ENCODE results near the gene FIGN. TPM values are rescaled to one million over a fixed set of nuclear protein-coding genes. Genes with fewer than 3 reads are reported as not detected.

Gene FIGN
- polyA plus RNA-seq, 1 experiment, result 2.4 TPM

- TF ChIP-seq CTCF (IDR thresholded peaks at IDR 0.05; ENCODE audit: insufficient read depth, low read depth, low read length), result no peak
- CTCF ChIA-PET, result interaction anchor here (0.7 to 1.1 kb wide), 3 partner anchors 9 to 18 kb away, joined by 3 to 6 read pairs (median 4); no protein-coding TSS in a partner anchor
- no peaks in the 10 kb centered on the region for H3K27me3 ChIP-seq (ENCODE audit: control insufficient read depth, insufficient read depth, low read length)
- H3K36me3 ChIP-seq (ENCODE audit: control insufficient read depth, insufficient read depth, low read length), result no peaks in the 10 kb centered on the region
- no peak overlapping the region for H3K4me3 ChIP-seq (ENCODE audit: low read depth, low read length)
- DNase-seq (ENCODE audit: low read depth), result no peak
- POLR2A ChIA-PET, result no interaction called here
Measured at GRCh38 chr2:163655667-163656066, 80.1 kb downstream of the FIGN start.

GRCh38 chr2:163652751-163653150 lies 83.1 kb downstream of the FIGN start:
- Histone ChIP-seq H3K36me3 (ENCODE audit: control insufficient read depth, insufficient read depth, low read length) (no peaks in the 10 kb centered on the region), H3K27me3 (ENCODE audit: control insufficient read depth, insufficient read depth, low read length) (no peaks in the 10 kb centered on the region), H3K4me3 (ENCODE audit: low read depth, low read length) (no peak overlapping the region)
- no peak for TF ChIP-seq CTCF (IDR thresholded peaks at IDR 0.05; ENCODE audit: insufficient read depth, low read depth, low read length)
- POLR2A ChIA-PET, result no interaction called here
- DNase-seq (ENCODE audit: low read depth), result no peak
- CTCF ChIA-PET, result no interaction called here

- ChIA-PET CTCF (interaction anchor here (1.0 kb wide), 2 partner anchors 9 to 12 kb away, joined by 3 to 4 read pairs; no protein-coding TSS in a partner anchor), POLR2A (no interaction called here)
- no peak for TF ChIP-seq CTCF (IDR thresholded peaks at IDR 0.05; ENCODE audit: insufficient read depth, low read depth, low read length)
- H3K27me3 ChIP-seq (ENCODE audit: control insufficient read depth, insufficient read depth, low read length), result no peaks in the 10 kb centered on the region
- no peak overlapping the region for H3K4me3 ChIP-seq (ENCODE audit: low read depth, low read length)
- DNase-seq (ENCODE audit: low read depth), result no peak
- no peaks in the 10 kb centered on the region for H3K36me3 ChIP-seq (ENCODE audit: control insufficient read depth, insufficient read depth, low read length)
Measured at GRCh38 chr2:163649080-163649479, 86.7 kb downstream of the FIGN start.

DNA sequence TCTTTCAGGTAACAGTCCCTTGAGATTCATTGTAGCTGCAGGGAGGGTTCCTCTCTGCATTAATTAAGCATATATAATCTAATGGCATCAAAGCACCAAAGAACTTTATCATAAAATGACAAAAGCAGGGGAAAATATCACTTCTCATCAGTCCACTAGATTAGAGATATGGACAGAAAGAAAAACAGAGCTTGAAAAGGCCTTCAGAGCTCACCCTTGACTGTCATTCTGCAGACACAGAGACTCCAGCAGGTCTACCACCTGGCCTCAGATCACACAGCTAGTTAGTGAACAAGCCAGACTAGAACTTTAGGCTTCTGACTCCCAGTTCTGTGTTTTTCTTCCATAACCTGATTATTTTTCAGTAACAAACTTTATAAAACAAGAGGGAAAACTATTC lies 88.5 kb downstream of the FIGN start:
- H3K4me3 ChIP-seq (ENCODE audit: low read depth, low read length), result no peak overlapping the region
- ChIA-PET POLR2A (no interaction called here), CTCF (interaction anchor here (0.6 kb wide), 1 partner anchor 9 kb away, joined by 3 read pairs; no protein-coding TSS in a partner anchor)
- no peaks in the 10 kb centered on the region for H3K27me3 ChIP-seq (ENCODE audit: control insufficient read depth, insufficient read depth, low read length)
- H3K36me3 ChIP-seq (ENCODE audit: control insufficient read depth, insufficient read depth, low read length), result no peaks in the 10 kb centered on the region
- DNase-seq (ENCODE audit: low read depth), result no peak
- no peak for TF ChIP-seq CTCF (IDR thresholded peaks at IDR 0.05; ENCODE audit: insufficient read depth, low read depth, low read length)

GRCh38 chr2:163646687-163647086 lies 89.1 kb downstream of the FIGN start:
- H3K27me3 ChIP-seq (ENCODE audit: control insufficient read depth, insufficient read depth, low read length), result no peaks in the 10 kb centered on the region
- no peak for TF ChIP-seq CTCF (IDR thresholded peaks at IDR 0.05; ENCODE audit: insufficient read depth, low read depth, low read length)
- H3K4me3 ChIP-seq (ENCODE audit: low read depth, low read length), result no peak overlapping the region
- ChIA-PET CTCF (interaction anchor here (0.6 to 0.7 kb wide), 2 partner anchors 9 to 21 kb away, joined by 3 read pairs; no protein-coding TSS in a partner anchor), POLR2A (no interaction called here)
- no peaks in the 10 kb centered on the region for H3K36me3 ChIP-seq (ENCODE audit: control insufficient read depth, insufficient read depth, low read length)
- DNase-seq (ENCODE audit: low read depth), result no peak

All from BJ (cell line).